Smooth muscle cell (in vitro differentiated cells): Measurements from ENCODE around the gene MACROD1. TPM values are rescaled to one million over a fixed set of nuclear protein-coding genes. Genes with fewer than 3 reads are reported as not detected.

ENCODE experiments used
- DNase-seq: peaks from one replicate; lab custom pipeline; 2025; ENCODE audit not compliant: unreplicated experiment; lab: John Stamatoyannopoulos, UW
- H2AFZ ChIP-seq: fragments of 200-600 bp; sonication (generic); 2 replicates; pipeline ENCODE4 v1.6.0; 2016; ENCODE audit warnings: antibody characterized with exemption, low read depth, mild to moderate bottlenecking
- H3F3A ChIP-seq: fragments of 200-600 bp; sonication (generic); 2 replicates; pipeline ENCODE4 v1.6.0; 2017; ENCODE audit warnings: antibody characterized with exemption, low read depth
- H3K27ac ChIP-seq: fragments of 200-600 bp; sonication (generic); 2 replicates; pipeline ENCODE4 v1.5.1; 2016; ENCODE audit warnings: low read depth, mild to moderate bottlenecking
- H3K27me3 ChIP-seq: fragments of 200-600 bp; sonication (generic); 2 replicates; pipeline ENCODE4 v1.6.1; 2016; ENCODE audit warnings: low read depth, mild to moderate bottlenecking
- H3K36me3 ChIP-seq: fragments of 200-600 bp; sonication (generic); 2 replicates; pipeline ENCODE4 v1.5.1; 2016; ENCODE audit warnings: low read depth
- H3K4me1 ChIP-seq: fragments of 200-600 bp; sonication (generic); 2 replicates; pipeline ENCODE4 v1.5.1; 2016; ENCODE audit warnings: low read depth
- H3K4me2 ChIP-seq: fragments of 200-600 bp; sonication (generic); 2 replicates; pipeline ENCODE4 v1.6.0; 2016; ENCODE audit warnings: mild to moderate bottlenecking
- H3K4me3 ChIP-seq: fragments of 200-600 bp; sonication (generic); 2 replicates; pipeline ENCODE4 v1.5.1; 2016; ENCODE audit warnings: mild to moderate bottlenecking
- H3K79me2 ChIP-seq: fragments of 200-600 bp; sonication (generic); 2 replicates; pipeline ENCODE4 v1.6.0; 2016; ENCODE audit warnings: low read depth, mild to moderate bottlenecking
- H3K9ac ChIP-seq: fragments of 200-600 bp; sonication (generic); 2 replicates; pipeline ENCODE4 v1.6.0; 2016; ENCODE audit warnings: low read depth
- H3K9me3 ChIP-seq: fragments of 200-600 bp; sonication (generic); replicated peaks from 2 replicates; pipeline ENCODE4 v1.5.1; 2016; ENCODE audit warnings: low read depth
- H4K20me1 ChIP-seq: fragments of 200-600 bp; sonication (generic); 2 replicates; pipeline ENCODE4 v1.6.0; 2016; ENCODE audit warnings: low read depth
- WGBS: methylation state at CpG from one replicate; pipeline ENCODE4 v1.1.7; 2016; ENCODE audit warnings: low lambda C conversion rate; 5-methylcytosine and 5-hydroxymethylcytosine counted together
- polyA plus RNA-seq: library from polyadenylated mRNA; unstranded; fragments of >200 nt; fragmentation: Nextera tagmentation; extraction: Ambion mirVana; gene quantifications from 2 replicates; pipeline ENCODE4 v1.2.1, GENCODE V29; 2016
- total RNA-seq: library from RNA; depleted of rRNA; stranded (reverse); fragments of >200 nt; gene quantifications from 2 replicates; pipeline ENCODE4 v1.2.3, GENCODE V29; 2014
- TF ChIP-seq, protein P1 (sequence below): fragments of 200-600 bp; sonication (generic); IDR thresholded peaks from 2 replicates; pipeline ENCODE4 v1.5.1; 2017; ENCODE audit warnings: borderline replicate concordance, mild to moderate bottlenecking, antibody characterized with exemption; ENCODE audit not compliant: insufficient read depth, poor library complexity, severe bottlenecking

Gene MACROD1
- total and polyA plus RNA-seq, 2 experiments from 2014 or later: 9.2 to 32.6 TPM

DNA sequence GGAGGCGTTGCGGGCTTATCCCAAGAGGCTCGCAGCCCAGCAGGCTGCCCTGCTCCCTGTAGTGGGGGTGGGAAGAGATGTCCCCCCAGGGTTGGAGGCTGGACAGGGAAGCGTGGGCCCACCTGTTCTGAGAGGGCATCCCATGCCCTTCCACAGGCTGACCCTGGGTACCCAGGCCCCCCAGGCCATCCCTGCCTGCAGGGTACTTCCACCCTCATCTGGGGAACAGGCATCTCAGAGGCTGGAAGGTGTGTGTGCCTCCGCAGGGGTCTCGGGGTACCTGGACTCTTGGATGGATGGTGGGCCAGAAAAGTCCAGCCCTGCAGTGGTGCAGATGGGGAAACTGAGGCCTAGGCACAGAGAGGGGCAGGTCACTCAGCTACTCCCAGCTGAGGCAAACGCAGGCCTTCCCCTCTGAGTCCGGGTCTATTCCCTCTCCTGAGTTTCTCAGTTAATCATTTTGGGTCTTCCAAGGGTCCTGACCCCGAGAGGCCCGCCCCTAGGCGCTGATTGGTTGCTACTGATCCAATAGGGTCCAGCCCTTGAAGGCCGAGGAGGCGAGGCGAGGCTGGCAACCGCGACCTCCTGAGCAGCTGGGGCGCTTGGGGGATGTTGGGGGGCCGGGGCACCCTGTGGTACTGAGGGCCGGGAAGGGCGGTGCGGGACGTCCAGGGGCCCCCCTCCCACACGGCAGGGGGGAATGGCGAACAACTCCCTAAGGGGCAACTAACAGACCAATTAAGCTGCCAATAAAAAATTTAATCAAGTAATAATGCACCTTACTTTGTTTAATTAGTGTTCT lies 106.4 kb downstream of the MACROD1 start:
- peaks cover 15% of the 10 kb centered on the region for H3K27me3 ChIP-seq
- no peak overlapping the region for H3K9ac ChIP-seq
- H3K9me3 ChIP-seq: no peaks in the 10 kb centered on the region
- TF ChIP-seq, protein P1, sequence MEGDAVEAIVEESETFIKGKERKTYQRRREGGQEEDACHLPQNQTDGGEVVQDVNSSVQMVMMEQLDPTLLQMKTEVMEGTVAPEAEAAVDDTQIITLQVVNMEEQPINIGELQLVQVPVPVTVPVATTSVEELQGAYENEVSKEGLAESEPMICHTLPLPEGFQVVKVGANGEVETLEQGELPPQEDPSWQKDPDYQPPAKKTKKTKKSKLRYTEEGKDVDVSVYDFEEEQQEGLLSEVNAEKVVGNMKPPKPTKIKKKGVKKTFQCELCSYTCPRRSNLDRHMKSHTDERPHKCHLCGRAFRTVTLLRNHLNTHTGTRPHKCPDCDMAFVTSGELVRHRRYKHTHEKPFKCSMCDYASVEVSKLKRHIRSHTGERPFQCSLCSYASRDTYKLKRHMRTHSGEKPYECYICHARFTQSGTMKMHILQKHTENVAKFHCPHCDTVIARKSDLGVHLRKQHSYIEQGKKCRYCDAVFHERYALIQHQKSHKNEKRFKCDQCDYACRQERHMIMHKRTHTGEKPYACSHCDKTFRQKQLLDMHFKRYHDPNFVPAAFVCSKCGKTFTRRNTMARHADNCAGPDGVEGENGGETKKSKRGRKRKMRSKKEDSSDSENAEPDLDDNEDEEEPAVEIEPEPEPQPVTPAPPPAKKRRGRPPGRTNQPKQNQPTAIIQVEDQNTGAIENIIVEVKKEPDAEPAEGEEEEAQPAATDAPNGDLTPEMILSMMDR: no peak
- H3K4me3 ChIP-seq: no peak overlapping the region
- H3K4me1 ChIP-seq: peaks cover 13% of the 10 kb centered on the region
- no peak for DNase-seq
- H4K20me1 ChIP-seq: peaks cover 20% of the 10 kb centered on the region
- no peak overlapping the region for H3K27ac ChIP-seq
- no peak overlapping the region for H2AFZ ChIP-seq
- no peaks in the 10 kb centered on the region for H3F3A ChIP-seq
- no peaks in the 10 kb centered on the region for H3K79me2 ChIP-seq
- H3K4me2 ChIP-seq: no peak overlapping the region
- H3K36me3 ChIP-seq: no peaks in the 10 kb centered on the region
- 72% methylated on average over 24 of the region's 24 CpGs for WGBS

DNA sequence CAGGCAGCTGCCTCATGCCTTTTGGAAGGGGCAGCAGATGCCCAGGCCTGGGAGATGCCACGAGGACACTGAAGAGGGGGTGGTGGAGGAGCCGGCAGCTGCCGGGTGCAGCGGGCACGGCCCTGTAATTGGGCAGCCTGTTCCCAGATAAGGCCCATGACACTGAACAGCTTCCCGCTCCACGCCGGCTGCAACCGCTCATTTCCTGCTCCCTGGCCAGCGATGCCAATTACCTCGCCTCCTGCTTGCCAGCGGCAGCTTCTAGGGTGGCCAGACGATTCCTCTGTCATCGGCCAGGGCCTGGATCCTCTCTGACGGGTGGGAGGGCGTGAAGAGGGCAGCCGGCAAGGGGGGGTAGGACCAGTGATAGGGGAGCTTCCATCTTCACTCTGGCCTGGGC lies 107.4 kb downstream of the MACROD1 start:
- no peak overlapping the region for H3K9ac ChIP-seq
- H3F3A ChIP-seq: no peaks in the 10 kb centered on the region
- peaks cover 22% of the 10 kb centered on the region for H4K20me1 ChIP-seq
- no peak overlapping the region for H3K4me3 ChIP-seq
- no peak overlapping the region for H3K27ac ChIP-seq
- TF ChIP-seq, protein P1: no peak
- H3K36me3 ChIP-seq: no peaks in the 10 kb centered on the region
- H3K4me1 ChIP-seq: peaks cover 19% of the 10 kb centered on the region
- no peak overlapping the region for H2AFZ ChIP-seq
- peaks cover 15% of the 10 kb centered on the region for H3K27me3 ChIP-seq
- no peaks in the 10 kb centered on the region for H3K9me3 ChIP-seq
- H3K4me2 ChIP-seq: no peak overlapping the region
- DNase-seq: no peak
- 93% methylated on average over 17 of the region's 17 CpGs for WGBS
- no peaks in the 10 kb centered on the region for H3K79me2 ChIP-seq

- H3K4me3 ChIP-seq: no peak overlapping the region
- H3K27me3 ChIP-seq: peaks cover 15% of the 10 kb centered on the region
- no peak overlapping the region for H3K9ac ChIP-seq
- peaks cover 25% of the 10 kb centered on the region for H3K4me1 ChIP-seq
- H3K27ac ChIP-seq: no peak overlapping the region
- DNase-seq: no peak
- TF ChIP-seq, protein P1: no peak
- H3K4me2 ChIP-seq: no peak overlapping the region
- 85% methylated on average over 10 of the region's 10 CpGs for WGBS
- no peaks in the 10 kb centered on the region for H3K9me3 ChIP-seq
- no peak overlapping the region for H2AFZ ChIP-seq
- H4K20me1 ChIP-seq: peaks cover 18% of the 10 kb centered on the region
- H3K79me2 ChIP-seq: no peaks in the 10 kb centered on the region
- H3F3A ChIP-seq: no peaks in the 10 kb centered on the region
- H3K36me3 ChIP-seq: no peaks in the 10 kb centered on the region
Observed at GRCh38 chr11:64057890-64058289, 108.0 kb downstream of the MACROD1 start.

GRCh38 chr11:64056861-64057260 lies 109.1 kb downstream of the MACROD1 start:
- H3K27me3 ChIP-seq: peaks cover 11% of the 10 kb centered on the region
- H3K27ac ChIP-seq: no peak overlapping the region
- no peak overlapping the region for H2AFZ ChIP-seq
- WGBS: 93% methylated on average over 13 of the region's 13 CpGs
- H3F3A ChIP-seq: no peaks in the 10 kb centered on the region
- no peak overlapping the region for H3K4me3 ChIP-seq
- no peak overlapping the region for H3K9ac ChIP-seq
- H4K20me1 ChIP-seq: peaks cover 15% of the 10 kb centered on the region
- no peak overlapping the region for H3K4me2 ChIP-seq
- no peaks in the 10 kb centered on the region for H3K79me2 ChIP-seq
- no peak for DNase-seq
- no peaks in the 10 kb centered on the region for H3K9me3 ChIP-seq
- TF ChIP-seq, protein P1: no peak
- H3K4me1 ChIP-seq: peaks cover 25% of the 10 kb centered on the region
- no peaks in the 10 kb centered on the region for H3K36me3 ChIP-seq
